ENCODE results near the gene RSBN1. TPM values are rescaled to one million over a fixed set of nuclear protein-coding genes. Genes with fewer than 3 reads are reported as not detected.

Gene RSBN1
- total RNA-seq, 1 donor from 2014 or later, result 21.5 TPM

DNA sequence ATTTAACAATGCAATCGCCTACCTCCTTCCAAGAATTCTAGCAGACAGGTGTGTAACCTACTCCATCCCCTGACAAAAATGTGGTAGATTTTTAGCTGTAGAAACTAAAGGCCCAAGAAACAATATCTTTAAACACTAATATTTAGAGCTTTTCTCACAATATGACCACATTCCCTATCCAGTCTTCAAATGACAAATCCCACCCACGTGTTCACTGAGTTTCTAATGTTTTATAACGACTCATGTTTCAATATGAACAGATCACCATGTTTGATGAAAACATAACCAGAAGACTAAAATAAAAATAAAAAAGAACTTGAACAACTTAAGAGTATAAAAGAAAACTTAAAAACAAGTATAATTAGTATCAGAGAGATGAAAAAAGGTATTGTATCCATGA lies 24.6 kb downstream of the RSBN1 start:
- DNase-seq (ENCODE audit: low spot score), result no peak
- Mint-ChIP-seq H3K4me3 (ENCODE audit: low read depth) (no peak overlapping the region), H3K27me3 (ENCODE audit: low read depth) (no peaks in the 10 kb centered on the region), H3K36me3 (ENCODE audit: low read depth) (peaks cover 56% of the 10 kb centered on the region), H3K27ac (peak overlapping the region; percentile 29), H3K4me1 (ENCODE audit: low read depth) (peaks cover 52% of the 10 kb centered on the region), H3K9me3 (peaks cover 4% of the 10 kb centered on the region)
- intact Hi-C loops (cut with micrococcal nuclease), result loop anchor here (1.0 to 10.0 kb wide), 4 partner anchors 13 to 1083 kb away; partner anchors contain the start of genes MAGI3 and RHOC

- no peak overlapping the region for H3K27ac Mint-ChIP-seq
- H3K27me3 Mint-ChIP-seq (ENCODE audit: low read depth), result no peaks in the 10 kb centered on the region
- intact Hi-C loops (cut with micrococcal nuclease), result loop anchor here (2.0 to 10.0 kb wide), 3 partner anchors 25 to 1081 kb away; partner anchors contain the start of genes MAGI3 and RHOC
- H3K4me3 Mint-ChIP-seq (ENCODE audit: low read depth), result no peak overlapping the region
- no peak for DNase-seq (ENCODE audit: low spot score)
- H3K4me1 Mint-ChIP-seq (ENCODE audit: low read depth), result peaks cover 45% of the 10 kb centered on the region
- peaks cover 50% of the 10 kb centered on the region for H3K36me3 Mint-ChIP-seq (ENCODE audit: low read depth)
- H3K9me3 Mint-ChIP-seq, result peaks cover 4% of the 10 kb centered on the region
Observed at GRCh38 chr1:113786069-113786468, 26.2 kb downstream of the RSBN1 start.

- peaks cover 4% of the 10 kb centered on the region for H3K9me3 Mint-ChIP-seq
- DNase-seq (ENCODE audit: low spot score), result no peak
- H3K27me3 Mint-ChIP-seq (ENCODE audit: low read depth), result no peaks in the 10 kb centered on the region
- intact Hi-C loops (cut with micrococcal nuclease), result loop anchor here (10.0 kb wide), 2 partner anchors 389 to 1079 kb away; partner anchors contain the start of genes MAGI3 and RHOC
- H3K4me1 Mint-ChIP-seq (ENCODE audit: low read depth), result peaks cover 29% of the 10 kb centered on the region
- peak overlapping the region; percentile 68 for H3K4me3 Mint-ChIP-seq (ENCODE audit: low read depth)
- peak overlapping the region; percentile 94 for H3K27ac Mint-ChIP-seq
- H3K36me3 Mint-ChIP-seq (ENCODE audit: low read depth), result peaks cover 32% of the 10 kb centered on the region
Observed at GRCh38 chr1:113784104-113784779, 28.0 kb downstream of the RSBN1 start.

DNA sequence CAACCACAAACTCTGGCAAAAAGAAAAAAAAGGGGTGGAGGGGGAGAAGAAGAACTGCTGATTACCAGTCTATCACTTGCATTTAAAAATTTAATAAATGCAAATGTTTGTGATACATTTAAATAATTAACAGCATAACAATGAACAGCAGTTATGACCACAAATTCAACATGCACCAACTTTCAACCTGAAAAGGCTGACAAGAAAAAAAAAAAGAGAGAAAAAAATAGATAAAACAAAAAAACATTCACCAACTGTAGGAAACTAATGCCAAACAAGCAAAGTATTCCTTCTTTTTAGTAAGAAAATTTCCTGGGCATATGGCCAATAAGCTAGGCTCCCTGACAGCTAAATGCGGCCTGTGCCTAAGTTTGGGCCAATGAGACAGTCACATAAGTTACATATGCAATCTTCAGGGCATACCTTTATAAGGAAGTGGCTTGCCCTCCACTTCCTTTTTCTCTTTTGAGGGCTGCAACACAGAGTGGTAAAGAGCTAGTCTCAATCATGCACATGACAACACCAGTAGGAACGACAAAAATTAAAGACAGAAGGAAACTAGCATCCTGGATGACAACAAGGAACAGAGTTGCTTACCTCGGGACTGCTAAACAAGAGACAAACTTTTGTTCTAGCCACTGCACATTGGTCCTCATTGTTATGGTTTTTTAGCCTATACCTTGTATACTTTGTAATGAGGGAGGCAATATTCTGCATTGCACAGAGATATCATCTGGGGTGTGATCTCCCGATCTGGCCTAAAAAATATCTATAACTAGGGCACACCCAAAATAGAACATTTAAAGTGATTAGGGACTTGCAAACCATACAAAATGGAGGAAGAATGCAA lies 28.8 kb downstream of the RSBN1 start:
- Mint-ChIP-seq H3K4me1 (ENCODE audit: low read depth) (peaks cover 34% of the 10 kb centered on the region), H3K27me3 (ENCODE audit: low read depth) (no peaks in the 10 kb centered on the region), H3K27ac (peak overlapping the region; percentile 94), H3K4me3 (ENCODE audit: low read depth) (peak overlapping the region; percentile 68), H3K36me3 (ENCODE audit: low read depth) (peaks cover 30% of the 10 kb centered on the region), H3K9me3 (peaks cover 7% of the 10 kb centered on the region)
- peak; percentile 45 for DNase-seq (ENCODE audit: low spot score)
- intact Hi-C loops (cut with micrococcal nuclease), result loop anchor here (1.0 to 10.0 kb wide), 4 partner anchors 29 to 1079 kb away; partner anchors contain the start of genes MAGI3, RHOC and RSBN1

GRCh38 chr1:113782406-113782805 lies 29.9 kb downstream of the RSBN1 start:
- Mint-ChIP-seq H3K27me3 (ENCODE audit: low read depth) (no peaks in the 10 kb centered on the region), H3K4me1 (ENCODE audit: low read depth) (peaks cover 26% of the 10 kb centered on the region), H3K4me3 (ENCODE audit: low read depth) (no peak overlapping the region), H3K9me3 (peaks cover 4% of the 10 kb centered on the region), H3K36me3 (ENCODE audit: low read depth) (peaks cover 21% of the 10 kb centered on the region), H3K27ac (peak overlapping the region; percentile 94)
- no peak for DNase-seq (ENCODE audit: low spot score)
- intact Hi-C loops (cut with micrococcal nuclease), result loop anchor here (2.0 to 10.0 kb wide), 3 partner anchors 148 to 1078 kb away; partner anchors contain the start of genes MAGI3 and RHOC

GRCh38 chr1:113780374-113781146 lies 31.7 kb downstream of the RSBN1 start:
- intact Hi-C loops (cut with micrococcal nuclease), result loop anchor here (10.0 kb wide), 2 partner anchors 386 to 1076 kb away; partner anchors contain the start of genes MAGI3 and RHOC

GRCh38 chr1:113779542-113779941 lies 32.7 kb downstream of the RSBN1 start:
- peaks cover 10% of the 10 kb centered on the region for H3K4me1 Mint-ChIP-seq (ENCODE audit: low read depth)
- intact Hi-C loops (cut with micrococcal nuclease), result no loop called here
- H3K27ac Mint-ChIP-seq, result no peak overlapping the region
- no peak for DNase-seq (ENCODE audit: low spot score)
- H3K9me3 Mint-ChIP-seq, result peaks cover 4% of the 10 kb centered on the region
- no peak overlapping the region for H3K4me3 Mint-ChIP-seq (ENCODE audit: low read depth)
- peaks cover 25% of the 10 kb centered on the region for H3K36me3 Mint-ChIP-seq (ENCODE audit: low read depth)
- H3K27me3 Mint-ChIP-seq (ENCODE audit: low read depth), result no peaks in the 10 kb centered on the region

More at GRCh38 chr1:113780374-113781146, 31.7 kb downstream of the RSBN1 start:
- Mint-ChIP-seq H3K4me1 (ENCODE audit: low read depth) (peaks cover 12% of the 10 kb centered on the region), H3K36me3 (ENCODE audit: low read depth) (peaks cover 23% of the 10 kb centered on the region), H3K27ac (no peak overlapping the region), H3K27me3 (ENCODE audit: low read depth) (no peaks in the 10 kb centered on the region), H3K9me3 (peaks cover 4% of the 10 kb centered on the region), H3K4me3 (ENCODE audit: low read depth) (no peak overlapping the region)
- DNase-seq (ENCODE audit: low spot score), result no peak

DNA sequence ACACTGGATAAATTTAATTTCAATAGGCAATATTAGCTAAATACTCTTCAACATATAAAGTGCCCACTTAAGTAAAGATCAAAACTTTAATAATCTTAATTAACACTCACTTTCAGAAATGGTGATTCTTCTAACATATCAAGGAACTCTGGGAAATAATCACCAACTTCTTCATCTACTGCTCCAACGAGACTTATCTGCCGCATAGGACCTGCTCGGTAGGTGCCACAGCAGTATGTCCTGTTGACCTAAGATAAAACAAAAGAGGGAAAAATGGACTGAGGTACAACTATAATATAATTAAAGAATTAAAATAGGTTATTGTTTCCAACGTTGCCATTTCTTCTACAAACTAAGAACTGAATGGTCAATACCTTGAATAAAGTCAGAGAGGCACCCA lies 34.7 kb downstream of the RSBN1 start:
- H3K4me3 Mint-ChIP-seq (ENCODE audit: low read depth), result no peak overlapping the region
- peaks cover 4% of the 10 kb centered on the region for H3K9me3 Mint-ChIP-seq
- intact Hi-C loops (cut with micrococcal nuclease), result no loop called here
- no peak for DNase-seq (ENCODE audit: low spot score)
- H3K4me1 Mint-ChIP-seq (ENCODE audit: low read depth), result peaks cover 10% of the 10 kb centered on the region
- no peaks in the 10 kb centered on the region for H3K27me3 Mint-ChIP-seq (ENCODE audit: low read depth)
- H3K36me3 Mint-ChIP-seq (ENCODE audit: low read depth), result peaks cover 25% of the 10 kb centered on the region
- no peak overlapping the region for H3K27ac Mint-ChIP-seq

DNA sequence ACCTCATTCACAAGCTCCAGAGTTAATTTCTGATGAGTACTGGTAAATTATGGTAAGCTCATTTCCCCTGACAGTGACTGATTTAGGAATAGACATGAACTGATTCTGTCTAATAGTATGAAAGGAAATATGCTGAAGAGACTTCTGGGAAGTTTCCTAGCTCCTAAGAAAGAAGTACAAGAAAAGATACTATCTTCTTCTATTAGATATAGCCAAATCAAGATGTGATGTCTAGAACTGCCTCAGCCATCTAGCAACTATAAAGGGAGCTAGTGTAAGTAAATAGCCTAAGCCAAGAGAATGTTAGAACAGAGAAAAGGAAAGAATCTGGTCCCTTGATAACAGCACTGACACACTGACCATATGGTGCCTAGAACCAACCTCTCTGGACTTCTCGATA lies 42.2 kb downstream of the RSBN1 start:
- Mint-ChIP-seq H3K36me3 (ENCODE audit: low read depth) (peaks cover 59% of the 10 kb centered on the region), H3K9me3 (no peaks in the 10 kb centered on the region), H3K4me3 (ENCODE audit: low read depth) (no peak overlapping the region), H3K4me1 (ENCODE audit: low read depth) (peaks cover 44% of the 10 kb centered on the region), H3K27me3 (ENCODE audit: low read depth) (no peaks in the 10 kb centered on the region), H3K27ac (no peak overlapping the region)
- intact Hi-C loops (cut with micrococcal nuclease), result no loop called here
- no peak for DNase-seq (ENCODE audit: low spot score)

DNA sequence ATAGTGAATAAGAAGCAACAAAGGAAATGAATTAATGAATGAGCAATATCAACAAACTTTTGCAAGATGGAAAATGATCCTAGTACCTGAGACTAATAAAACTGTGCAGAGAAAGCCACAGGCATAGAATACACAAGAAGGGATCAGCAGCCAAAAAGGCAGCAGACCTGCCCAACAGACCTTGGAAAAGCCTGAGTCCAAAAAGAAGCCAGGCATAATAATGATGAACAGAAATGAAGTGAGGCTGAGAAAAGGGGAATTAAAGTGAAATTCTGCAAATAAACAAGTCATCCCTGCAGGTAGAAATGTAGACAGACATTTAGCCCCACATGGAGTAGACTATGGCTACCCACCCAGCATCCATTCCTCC lies 42.7 kb downstream of the RSBN1 start:
- H3K36me3 Mint-ChIP-seq (ENCODE audit: low read depth), result peaks cover 63% of the 10 kb centered on the region
- no peaks in the 10 kb centered on the region for H3K9me3 Mint-ChIP-seq
- intact Hi-C loops (cut with micrococcal nuclease), result no loop called here
- H3K27me3 Mint-ChIP-seq (ENCODE audit: low read depth), result no peaks in the 10 kb centered on the region
- no peak for DNase-seq (ENCODE audit: low spot score)
- no peak overlapping the region for H3K27ac Mint-ChIP-seq
- peaks cover 46% of the 10 kb centered on the region for H3K4me1 Mint-ChIP-seq (ENCODE audit: low read depth)
- no peak overlapping the region for H3K4me3 Mint-ChIP-seq (ENCODE audit: low read depth)

DNA sequence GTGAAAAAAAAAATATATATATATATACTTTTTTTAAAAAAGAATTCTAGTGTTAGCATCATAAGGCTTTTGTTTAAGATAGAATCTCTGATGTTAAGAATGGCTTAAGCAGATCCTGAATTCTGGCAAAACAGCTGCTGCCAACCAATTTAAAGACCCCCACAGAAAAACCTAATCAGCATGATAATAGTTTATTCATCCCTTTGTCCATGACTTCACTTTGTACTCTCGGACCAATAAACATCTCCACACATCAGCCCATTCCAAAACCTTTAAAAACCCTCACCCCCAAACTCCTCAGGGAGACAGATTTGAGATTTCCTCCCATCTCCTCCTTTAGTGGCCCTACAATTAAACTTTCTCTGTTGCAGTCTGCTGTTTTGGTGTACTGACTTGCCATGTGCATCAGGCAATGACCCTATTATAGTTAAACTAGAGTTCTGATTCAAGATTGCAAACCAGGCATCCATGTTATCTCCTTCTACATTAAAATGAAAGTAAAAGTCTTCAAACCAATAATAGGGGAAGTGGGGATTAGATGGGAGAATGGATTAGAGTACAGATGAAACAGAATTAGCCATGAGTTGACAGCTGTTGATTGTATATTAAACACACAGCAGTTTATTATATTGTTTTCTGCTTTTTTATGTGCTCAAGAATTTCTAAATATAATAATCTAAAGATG lies 43.2 kb downstream of the RSBN1 start:
- intact Hi-C loops (cut with micrococcal nuclease), result no loop called here
- Mint-ChIP-seq H3K4me1 (ENCODE audit: low read depth) (peaks cover 46% of the 10 kb centered on the region), H3K9me3 (no peaks in the 10 kb centered on the region), H3K36me3 (ENCODE audit: low read depth) (peaks cover 66% of the 10 kb centered on the region), H3K4me3 (ENCODE audit: low read depth) (no peak overlapping the region), H3K27me3 (ENCODE audit: low read depth) (no peaks in the 10 kb centered on the region), H3K27ac (no peak overlapping the region)
- DNase-seq (ENCODE audit: low spot score), result no peak
